ENCODE measurements around the gene KLHDC10. TPM values are rescaled to one million over a fixed set of nuclear protein-coding genes. Genes with fewer than 3 reads are reported as not detected.

KLHDC10 gene
- total RNA-seq, 1 donor from 2014 or later = 29.8 TPM

DNA sequence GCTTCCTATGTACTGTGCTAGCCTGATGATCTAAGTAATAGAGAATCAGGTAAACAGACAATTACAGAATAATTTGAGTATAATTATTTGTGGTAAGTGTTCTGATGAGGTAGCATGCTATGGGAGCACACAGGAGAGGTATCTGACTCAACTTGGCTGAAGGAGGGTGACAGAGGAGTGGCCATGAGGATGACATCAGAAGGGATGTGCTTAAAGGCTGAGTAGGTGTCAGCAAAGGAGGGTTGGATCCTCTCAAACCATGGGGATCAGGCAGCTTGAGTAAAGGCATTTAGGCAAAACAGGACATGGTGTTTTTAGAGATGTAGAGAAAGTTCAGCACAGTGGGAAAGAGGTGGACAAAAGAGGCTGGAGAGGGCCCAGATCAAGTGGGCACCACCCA is 29.0 kb downstream of the KLHDC10 start:
- H3K4me1 Mint-ChIP-seq (ENCODE audit: low read depth, unreplicated experiment) = no peaks in the 10 kb centered on the region
- H3K36me3 Mint-ChIP-seq (ENCODE audit: unreplicated experiment) = no peaks in the 10 kb centered on the region
- TF ChIP-seq, protein P1, sequence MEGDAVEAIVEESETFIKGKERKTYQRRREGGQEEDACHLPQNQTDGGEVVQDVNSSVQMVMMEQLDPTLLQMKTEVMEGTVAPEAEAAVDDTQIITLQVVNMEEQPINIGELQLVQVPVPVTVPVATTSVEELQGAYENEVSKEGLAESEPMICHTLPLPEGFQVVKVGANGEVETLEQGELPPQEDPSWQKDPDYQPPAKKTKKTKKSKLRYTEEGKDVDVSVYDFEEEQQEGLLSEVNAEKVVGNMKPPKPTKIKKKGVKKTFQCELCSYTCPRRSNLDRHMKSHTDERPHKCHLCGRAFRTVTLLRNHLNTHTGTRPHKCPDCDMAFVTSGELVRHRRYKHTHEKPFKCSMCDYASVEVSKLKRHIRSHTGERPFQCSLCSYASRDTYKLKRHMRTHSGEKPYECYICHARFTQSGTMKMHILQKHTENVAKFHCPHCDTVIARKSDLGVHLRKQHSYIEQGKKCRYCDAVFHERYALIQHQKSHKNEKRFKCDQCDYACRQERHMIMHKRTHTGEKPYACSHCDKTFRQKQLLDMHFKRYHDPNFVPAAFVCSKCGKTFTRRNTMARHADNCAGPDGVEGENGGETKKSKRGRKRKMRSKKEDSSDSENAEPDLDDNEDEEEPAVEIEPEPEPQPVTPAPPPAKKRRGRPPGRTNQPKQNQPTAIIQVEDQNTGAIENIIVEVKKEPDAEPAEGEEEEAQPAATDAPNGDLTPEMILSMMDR (IDR thresholded peaks at IDR 0.05; ENCODE audit: partially characterized antibody, unreplicated experiment) = no peak
- DNase-seq = no peak
- no peaks in the 10 kb centered on the region for H3K27me3 Mint-ChIP-seq (ENCODE audit: unreplicated experiment)
- H3K4me3 Mint-ChIP-seq (ENCODE audit: unreplicated experiment) = no peak overlapping the region
- peak overlapping the region; percentile 3 for H3K27ac Mint-ChIP-seq (ENCODE audit: unreplicated experiment)
- peaks cover 4% of the 10 kb centered on the region for H3K9me3 Mint-ChIP-seq (ENCODE audit: unreplicated experiment)

DNA sequence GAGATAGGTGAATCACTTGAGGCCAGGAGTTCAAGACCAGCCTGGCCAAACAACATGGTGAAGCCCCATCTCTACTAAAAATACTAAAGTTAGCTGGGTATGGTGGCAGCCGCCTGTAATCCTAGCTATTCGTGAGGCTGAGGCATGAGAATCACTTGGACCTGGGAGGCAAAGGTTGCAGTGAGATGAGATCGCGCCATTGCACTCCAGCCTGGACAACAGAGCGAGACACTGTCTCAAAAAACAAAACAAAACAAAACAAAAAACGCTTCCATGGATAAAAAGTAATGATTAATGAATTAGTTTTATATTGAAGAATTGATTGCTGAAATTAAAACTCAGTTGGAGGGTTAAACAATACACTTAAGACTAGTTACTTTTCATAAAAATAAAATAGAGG is 32.3 kb downstream of the KLHDC10 start:
- TF ChIP-seq, protein P1 (IDR thresholded peaks at IDR 0.05; ENCODE audit: partially characterized antibody, unreplicated experiment) = no peak
- Mint-ChIP-seq H3K27ac (ENCODE audit: unreplicated experiment) (no peak overlapping the region), H3K9me3 (ENCODE audit: unreplicated experiment) (peaks cover 4% of the 10 kb centered on the region), H3K36me3 (ENCODE audit: unreplicated experiment) (no peaks in the 10 kb centered on the region), H3K4me3 (ENCODE audit: unreplicated experiment) (no peak overlapping the region), H3K4me1 (ENCODE audit: low read depth, unreplicated experiment) (no peaks in the 10 kb centered on the region), H3K27me3 (ENCODE audit: unreplicated experiment) (peaks cover 2% of the 10 kb centered on the region)
- no peak for DNase-seq

DNA sequence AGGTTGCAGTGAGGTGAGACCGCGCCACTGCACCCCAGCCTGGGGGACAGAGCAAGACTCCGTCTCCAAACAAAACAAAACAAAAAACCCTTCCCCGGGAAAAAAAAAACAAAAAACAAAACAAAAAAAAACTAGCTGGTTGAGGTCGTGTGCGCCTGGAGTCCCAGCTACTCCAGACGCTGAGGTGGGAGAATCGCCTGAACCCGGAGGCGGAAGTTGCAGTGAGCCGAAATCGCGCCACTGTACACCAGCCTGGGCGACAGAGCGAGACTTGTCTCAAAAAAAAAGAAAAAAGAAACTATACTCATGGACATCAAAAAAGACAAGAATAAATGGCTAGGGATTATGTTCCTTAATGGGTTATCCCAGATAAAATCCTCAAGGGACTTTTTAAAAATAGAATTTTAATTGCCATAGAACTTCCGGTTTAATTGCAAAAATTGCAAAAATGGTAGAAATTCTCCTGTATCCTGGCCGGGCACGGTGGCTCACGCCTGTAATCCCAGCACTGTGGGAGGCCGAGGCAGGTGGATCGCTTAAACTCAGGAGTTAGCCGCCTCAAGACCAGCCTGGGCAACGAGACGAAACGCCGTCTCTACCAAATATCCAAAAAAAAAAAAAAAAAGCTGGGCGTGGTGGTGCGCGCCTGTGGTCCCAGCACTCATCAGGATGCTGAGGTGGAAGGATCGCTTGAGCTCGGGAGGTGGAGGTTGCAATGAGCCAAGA is 37.8 kb downstream of the KLHDC10 start:
- Mint-ChIP-seq H3K9me3 (ENCODE audit: unreplicated experiment) (no peaks in the 10 kb centered on the region), H3K27me3 (ENCODE audit: unreplicated experiment) (peaks cover 2% of the 10 kb centered on the region), H3K4me1 (ENCODE audit: low read depth, unreplicated experiment) (peaks cover 5% of the 10 kb centered on the region), H3K36me3 (ENCODE audit: unreplicated experiment) (no peaks in the 10 kb centered on the region), H3K27ac (ENCODE audit: unreplicated experiment) (no peak overlapping the region), H3K4me3 (ENCODE audit: unreplicated experiment) (no peak overlapping the region)
- no peak for DNase-seq
- TF ChIP-seq, protein P1 (IDR thresholded peaks at IDR 0.05; ENCODE audit: partially characterized antibody, unreplicated experiment) = no peak

DNA sequence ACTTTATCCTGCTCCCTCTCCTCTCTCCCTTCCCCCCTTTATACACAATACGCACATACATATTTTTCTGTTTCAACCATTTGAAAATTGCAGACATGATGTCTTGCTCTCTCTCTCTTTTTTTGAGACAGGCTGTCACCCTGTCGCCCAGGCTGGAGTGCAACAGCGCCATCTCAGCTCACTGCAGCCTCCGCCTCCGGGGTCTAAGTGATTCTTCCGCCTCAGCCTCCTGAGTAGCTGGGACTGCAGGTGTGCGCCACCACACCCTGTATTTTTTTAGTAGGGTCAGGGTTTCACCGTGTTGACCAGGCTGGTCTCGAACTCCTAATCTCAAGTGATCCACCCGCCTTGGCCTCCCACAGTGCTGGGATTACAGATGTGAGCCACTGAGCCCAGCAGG is 38.5 kb downstream of the KLHDC10 start:
- Mint-ChIP-seq H3K9me3 (ENCODE audit: unreplicated experiment) (no peaks in the 10 kb centered on the region), H3K27ac (ENCODE audit: unreplicated experiment) (no peak overlapping the region), H3K27me3 (ENCODE audit: unreplicated experiment) (peaks cover 2% of the 10 kb centered on the region), H3K4me3 (ENCODE audit: unreplicated experiment) (no peak overlapping the region), H3K36me3 (ENCODE audit: unreplicated experiment) (no peaks in the 10 kb centered on the region), H3K4me1 (ENCODE audit: low read depth, unreplicated experiment) (peaks cover 5% of the 10 kb centered on the region)
- no peak for DNase-seq
- TF ChIP-seq, protein P1 (IDR thresholded peaks at IDR 0.05; ENCODE audit: partially characterized antibody, unreplicated experiment) = no peak

DNA sequence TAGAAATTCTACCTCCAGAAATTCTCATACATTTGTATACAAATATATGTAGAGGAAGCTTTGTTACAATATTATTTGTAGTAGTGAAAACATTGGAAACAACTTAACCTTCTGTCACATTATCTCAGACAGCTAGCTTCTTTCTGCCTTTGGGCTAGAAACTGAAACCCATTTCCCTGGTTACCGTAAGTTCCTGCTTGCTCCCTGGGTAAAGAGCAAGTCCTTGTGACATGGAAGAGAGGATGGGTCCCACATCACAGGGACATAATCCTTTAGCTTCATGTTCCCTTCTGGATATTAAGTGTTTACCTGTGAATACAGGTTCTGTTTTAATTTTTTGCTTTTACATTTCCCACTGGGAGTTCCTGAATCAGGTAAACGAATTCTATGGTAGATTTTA is 41.8 kb downstream of the KLHDC10 start:
- peaks cover 5% of the 10 kb centered on the region for H3K4me1 Mint-ChIP-seq (ENCODE audit: low read depth, unreplicated experiment)
- no peaks in the 10 kb centered on the region for H3K9me3 Mint-ChIP-seq (ENCODE audit: unreplicated experiment)
- H3K36me3 Mint-ChIP-seq (ENCODE audit: unreplicated experiment) = no peaks in the 10 kb centered on the region
- TF ChIP-seq, protein P1 (IDR thresholded peaks at IDR 0.05; ENCODE audit: partially characterized antibody, unreplicated experiment) = no peak
- no peak for DNase-seq
- H3K27me3 Mint-ChIP-seq (ENCODE audit: unreplicated experiment) = peaks cover under 1% of the 10 kb centered on the region
- no peak overlapping the region for H3K4me3 Mint-ChIP-seq (ENCODE audit: unreplicated experiment)
- H3K27ac Mint-ChIP-seq (ENCODE audit: unreplicated experiment) = no peak overlapping the region

Data from glutamatergic neuron (in vitro differentiated cells).